CD8-positive, alpha-beta memory T cell (primary cell): Measurements from ENCODE around the gene NCKAP5. TPM values are rescaled to one million over a fixed set of nuclear protein-coding genes. Genes with fewer than 3 reads are reported as not detected.

Source experiments
- CTCF ChIA-PET: fragments of 350-600 bp; sonication (Branson Sonifier 250); formaldehyde crosslinking; loops from one replicate; lab custom pipeline; 2021; ENCODE audit warnings: antibody characterized with exemption; lab: Charles Lee
- POLR2A ChIA-PET: fragments of 350-600 bp; sonication (Branson Sonifier 250); formaldehyde crosslinking; loops from one replicate; lab custom pipeline; 2021; ENCODE audit warnings: antibody characterized with exemption; lab: Charles Lee
- DNase-seq, 5 donors: peaks; one replicate each; pipeline versions ENCODE4 v3.0.0 to v3.0.0-alpha.2; 2020 to 2022; ENCODE audit warnings: mixed read lengths in 1 of 5
- H3K27ac ChIP-seq: one replicate; pipeline ENCODE4 v1.7.0; 2013; ENCODE audit warnings: low read depth, mild to moderate bottlenecking, low read length, moderate library complexity
- H3K27me3 ChIP-seq: 2 replicates; pipeline ENCODE4 v1.7.0; 2013; ENCODE audit warnings: low read length, mild to moderate bottlenecking; ENCODE audit not compliant: insufficient read depth, poor library complexity, severe bottlenecking
- H3K36me3 ChIP-seq: 2 replicates; pipeline ENCODE4 v1.7.0; 2013; ENCODE audit warnings: mild to moderate bottlenecking, low read length, moderate library complexity; ENCODE audit not compliant: insufficient read depth
- H3K4me1 ChIP-seq: 2 replicates; pipeline ENCODE4 v1.7.0; 2013; ENCODE audit warnings: mild to moderate bottlenecking, low read length, moderate library complexity; ENCODE audit not compliant: insufficient read depth
- H3K4me3 ChIP-seq: 2 replicates; pipeline ENCODE4 v1.7.0; 2013; ENCODE audit warnings: mild to moderate bottlenecking, low read length
- H3K9me3 ChIP-seq: 2 replicates; pipeline ENCODE4 v1.7.0; 2013; ENCODE audit warnings: mild to moderate bottlenecking, low read length
- H3K27ac Mint-ChIP-seq, 8 donors: one replicate each; pipeline ENCODE4 v1.8.0; 2020 to 2021; ENCODE audit warnings: mixed read lengths in 8 of 8, mild to moderate bottlenecking in 6 of 8, inconsistent platforms in 3 of 8, moderate library complexity in 3 of 8
- H3K27me3 Mint-ChIP-seq, 2 donors: one replicate each; pipeline ENCODE4 v1.8.0; 2020 to 2021; ENCODE audit warnings: mixed read lengths in 2 of 2, mild to moderate bottlenecking in 1 of 2, moderate library complexity in 1 of 2
- H3K36me3 Mint-ChIP-seq, 3 donors: one replicate each; pipeline ENCODE4 v1.8.0; 2020 to 2021; ENCODE audit warnings: mixed read lengths in 3 of 3, inconsistent platforms in 1 of 3, mild to moderate bottlenecking in 1 of 3
- H3K4me1 Mint-ChIP-seq, 3 donors: one replicate each; pipeline ENCODE4 v1.8.0; 2020 to 2021; ENCODE audit warnings: mixed read lengths in 3 of 3, inconsistent platforms in 1 of 3, mild to moderate bottlenecking in 1 of 3
- H3K4me3 Mint-ChIP-seq, 7 donors: one replicate each; pipeline ENCODE4 v1.8.0; 2020 to 2021; ENCODE audit warnings: mixed read lengths in 7 of 7, mild to moderate bottlenecking in 6 of 7, moderate library complexity in 4 of 7, inconsistent platforms in 2 of 7
- H3K9me3 Mint-ChIP-seq, 5 donors: one replicate each; pipeline ENCODE4 v1.8.0; 2020 to 2022; ENCODE audit warnings: mixed read lengths in 5 of 5, mild to moderate bottlenecking in 3 of 5, moderate library complexity in 2 of 5, inconsistent platforms in 1 of 5
- polyA plus RNA-seq: library from polyadenylated mRNA; unstranded; fragments of 300-500 nt; fragmentation: Illumina TruSeq; gene quantifications from one replicate; pipeline ENCODE4 v1.2.3, GENCODE V29; 2021
- total RNA-seq, 2 experiments: library from RNA; stranded (reverse); gene quantifications; one replicate each; pipeline ENCODE4 v1.2.3, GENCODE V29; 2021

The NCKAP5 gene
- total and polyA plus RNA-seq, 3 experiments from 2014 or later = not detected

- no peaks in the 10 kb centered on the region for H3K36me3 Mint-ChIP-seq
- ChIA-PET POLR2A (no interaction called here), CTCF (no interaction called here)
- no peaks in the 10 kb centered on the region for H3K27me3 Mint-ChIP-seq
- no peak overlapping the region for H3K4me3 Mint-ChIP-seq
- H3K27ac Mint-ChIP-seq = no peak overlapping the region
- Histone ChIP-seq H3K36me3 (no peaks in the 10 kb centered on the region), H3K9me3 (no peaks in the 10 kb centered on the region), H3K4me1 (no peaks in the 10 kb centered on the region), H3K27ac (no peak overlapping the region), H3K27me3 (no peaks in the 10 kb centered on the region), H3K4me3 (no peak overlapping the region)
- H3K9me3 Mint-ChIP-seq = peaks cover 0 to 10% (median 0%) of the 10 kb centered on the region in 5 donors
- no peaks in the 10 kb centered on the region for H3K4me1 Mint-ChIP-seq
- DNase-seq = no peak
Measured at GRCh38 chr2:133120310-133120709, 448.0 kb downstream of the NCKAP5 start.

DNA sequence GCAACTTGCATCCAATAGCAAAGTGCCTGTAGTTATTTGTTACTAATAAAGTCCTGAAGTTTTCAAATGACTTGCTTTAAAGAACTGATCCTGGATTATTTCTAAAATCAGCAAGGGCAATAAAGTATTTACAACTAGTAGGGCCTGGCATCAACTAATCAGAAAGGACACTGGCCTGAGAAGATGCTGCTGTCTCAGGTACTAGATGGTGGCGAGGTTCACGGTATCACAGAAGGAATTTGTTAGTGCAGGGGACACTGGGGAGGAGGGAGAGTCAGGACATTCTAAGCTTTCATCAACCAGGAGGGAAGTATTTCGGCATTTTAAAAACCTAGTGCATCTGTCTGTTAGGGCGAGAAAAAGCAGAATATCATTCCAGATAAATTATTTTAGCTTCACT is 458.1 kb downstream of the NCKAP5 start:
- H3K4me3 Mint-ChIP-seq = no peak overlapping the region
- H3K4me1 ChIP-seq = no peaks in the 10 kb centered on the region
- POLR2A ChIA-PET = no interaction called here
- no peak overlapping the region for H3K27ac Mint-ChIP-seq
- H3K36me3 Mint-ChIP-seq = peaks cover 0 to 3% (median 0%) of the 10 kb centered on the region in 3 donors
- H3K27me3 ChIP-seq = no peaks in the 10 kb centered on the region
- H3K36me3 ChIP-seq = no peaks in the 10 kb centered on the region
- CTCF ChIA-PET = no interaction called here
- peaks cover 0 to 12% (median 0%) of the 10 kb centered on the region in 5 donors for H3K9me3 Mint-ChIP-seq
- peaks cover 0 to 3% of the 10 kb centered on the region in 2 donors for H3K27me3 Mint-ChIP-seq
- no peak overlapping the region for H3K4me3 ChIP-seq
- no peak for DNase-seq
- no peak overlapping the region for H3K27ac ChIP-seq
- no peaks in the 10 kb centered on the region for H3K9me3 ChIP-seq
- H3K4me1 Mint-ChIP-seq = no peaks in the 10 kb centered on the region

GRCh38 chr2:133109772-133110171 is 458.5 kb downstream of the NCKAP5 start:
- Histone ChIP-seq H3K27me3 (no peaks in the 10 kb centered on the region), H3K4me3 (no peak overlapping the region), H3K4me1 (no peaks in the 10 kb centered on the region), H3K36me3 (no peaks in the 10 kb centered on the region), H3K27ac (no peak overlapping the region), H3K9me3 (no peaks in the 10 kb centered on the region)
- ChIA-PET POLR2A (no interaction called here), CTCF (no interaction called here)
- Mint-ChIP-seq H3K4me3 (no peak overlapping the region), H3K36me3 (peaks cover 0 to 3% (median 0%) of the 10 kb centered on the region in 3 donors), H3K4me1 (no peaks in the 10 kb centered on the region), H3K9me3 (peaks cover 0 to 12% (median 0%) of the 10 kb centered on the region in 5 donors), H3K27me3 (peaks cover 0 to 3% of the 10 kb centered on the region in 2 donors), H3K27ac (no peak overlapping the region)
- DNase-seq = no peak

GRCh38 chr2:133107058-133107815 is 461.0 kb downstream of the NCKAP5 start:
- H3K36me3 ChIP-seq = no peaks in the 10 kb centered on the region
- no peaks in the 10 kb centered on the region for H3K9me3 ChIP-seq
- CTCF ChIA-PET = no interaction called here
- H3K4me3 ChIP-seq = no peak overlapping the region
- Mint-ChIP-seq H3K36me3 (peaks cover 0 to 3% (median 0%) of the 10 kb centered on the region in 3 donors), H3K9me3 (peaks cover 0 to 16% (median 3%) of the 10 kb centered on the region in 5 donors), H3K4me3 (no peak overlapping the region), H3K27ac (no peak overlapping the region), H3K27me3 (peaks cover 0 to 3% of the 10 kb centered on the region in 2 donors), H3K4me1 (no peaks in the 10 kb centered on the region)
- no peak for DNase-seq
- H3K4me1 ChIP-seq = no peaks in the 10 kb centered on the region
- POLR2A ChIA-PET = no interaction called here
- H3K27ac ChIP-seq = no peak overlapping the region
- no peaks in the 10 kb centered on the region for H3K27me3 ChIP-seq

- no peaks in the 10 kb centered on the region for H3K27me3 Mint-ChIP-seq
- H3K4me1 ChIP-seq = no peaks in the 10 kb centered on the region
- H3K4me1 Mint-ChIP-seq = no peaks in the 10 kb centered on the region
- no peak overlapping the region for H3K4me3 ChIP-seq
- no peak overlapping the region for H3K27ac Mint-ChIP-seq
- no peaks in the 10 kb centered on the region for H3K36me3 ChIP-seq
- H3K27ac ChIP-seq = no peak overlapping the region
- H3K4me3 Mint-ChIP-seq = no peak overlapping the region
- no peak for DNase-seq
- ChIA-PET POLR2A (no interaction called here), CTCF (no interaction called here)
- H3K27me3 ChIP-seq = no peaks in the 10 kb centered on the region
- peaks cover 0 to 3% (median 0%) of the 10 kb centered on the region in 3 donors for H3K36me3 Mint-ChIP-seq
- H3K9me3 ChIP-seq = no peaks in the 10 kb centered on the region
- H3K9me3 Mint-ChIP-seq = peaks cover 2 to 16% (median 4%) of the 10 kb centered on the region in 5 donors
Measured at GRCh38 chr2:133104871-133105270, 463.4 kb downstream of the NCKAP5 start.

DNA sequence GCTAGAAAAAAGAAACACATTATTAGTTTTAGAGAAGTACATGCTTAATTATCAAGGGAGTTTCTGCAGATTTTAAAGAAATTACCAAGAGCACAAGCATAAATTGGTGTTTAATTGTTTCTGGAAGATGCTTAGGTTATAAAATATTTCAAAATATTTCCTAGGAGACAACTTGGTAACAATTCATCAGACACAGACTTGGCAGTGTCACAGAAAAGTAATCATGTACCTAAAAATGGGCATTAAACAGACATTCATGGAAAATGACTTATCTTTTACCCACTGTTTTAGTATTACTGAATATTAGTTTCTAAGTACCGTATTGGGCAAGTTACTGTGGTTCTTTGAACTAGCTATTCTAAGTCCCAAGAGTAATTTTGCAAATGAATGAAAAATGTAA is 469.5 kb downstream of the NCKAP5 start:
- Histone ChIP-seq H3K4me1 (no peaks in the 10 kb centered on the region), H3K4me3 (no peak overlapping the region), H3K9me3 (no peaks in the 10 kb centered on the region), H3K36me3 (no peaks in the 10 kb centered on the region), H3K27ac (no peak overlapping the region), H3K27me3 (no peaks in the 10 kb centered on the region)
- Mint-ChIP-seq H3K4me1 (no peaks in the 10 kb centered on the region), H3K27me3 (no peaks in the 10 kb centered on the region), H3K4me3 (no peak overlapping the region), H3K36me3 (no peaks in the 10 kb centered on the region), H3K27ac (no peak overlapping the region), H3K9me3 (peaks cover 1 to 12% (median 8%) of the 10 kb centered on the region in 5 donors)
- CTCF ChIA-PET = no interaction called here
- DNase-seq = no peak
- POLR2A ChIA-PET = no interaction called here

DNA sequence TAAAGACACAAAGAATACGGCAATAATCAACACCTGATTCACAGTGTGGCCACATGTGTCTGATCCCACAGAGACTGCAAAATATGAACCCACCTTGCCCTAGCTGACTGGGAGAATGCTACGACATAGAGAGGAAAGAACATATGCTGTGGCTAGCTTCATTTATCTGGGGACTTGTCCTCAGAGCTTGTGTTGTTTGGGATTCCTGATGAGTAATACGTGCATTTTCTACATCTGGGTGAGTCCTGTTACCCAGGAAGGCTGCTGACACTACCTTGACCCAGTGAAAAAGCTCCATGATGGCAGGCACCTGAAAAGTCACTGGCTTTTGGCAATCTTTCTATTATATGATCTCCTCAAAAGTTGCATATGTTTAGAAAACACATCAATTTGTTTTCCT is 470.6 kb downstream of the NCKAP5 start:
- Mint-ChIP-seq H3K4me3 (no peak overlapping the region), H3K4me1 (no peaks in the 10 kb centered on the region), H3K9me3 (peaks cover 0 to 12% (median 4%) of the 10 kb centered on the region in 5 donors), H3K27me3 (no peaks in the 10 kb centered on the region), H3K27ac (no peak overlapping the region), H3K36me3 (no peaks in the 10 kb centered on the region)
- ChIA-PET POLR2A (no interaction called here), CTCF (no interaction called here)
- DNase-seq = no peak
- Histone ChIP-seq H3K36me3 (no peaks in the 10 kb centered on the region), H3K27ac (no peak overlapping the region), H3K4me3 (no peak overlapping the region), H3K27me3 (no peaks in the 10 kb centered on the region), H3K9me3 (no peaks in the 10 kb centered on the region), H3K4me1 (no peaks in the 10 kb centered on the region)

DNA sequence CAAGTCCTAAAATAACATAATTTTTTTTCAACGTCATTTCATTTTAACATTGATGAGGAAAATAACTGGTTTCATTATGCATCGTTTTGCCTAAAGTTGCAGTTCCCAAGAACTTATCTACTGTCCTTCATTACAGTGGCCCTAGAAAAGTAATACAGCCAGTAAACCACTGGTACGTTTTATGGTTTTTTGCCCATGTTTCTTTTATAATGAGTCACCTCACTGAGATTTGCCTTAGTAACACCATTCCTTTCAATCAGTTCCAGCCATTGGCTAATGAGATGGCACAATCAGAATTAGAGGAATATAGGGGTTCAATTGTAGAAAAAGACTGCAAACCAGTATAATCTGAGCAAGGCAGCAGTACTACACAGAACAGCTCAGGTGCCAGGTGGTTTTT is 475.7 kb downstream of the NCKAP5 start:
- DNase-seq = no peak
- H3K4me1 ChIP-seq = no peaks in the 10 kb centered on the region
- H3K4me1 Mint-ChIP-seq = no peaks in the 10 kb centered on the region
- H3K4me3 ChIP-seq = no peak overlapping the region
- no peaks in the 10 kb centered on the region for H3K9me3 ChIP-seq
- CTCF ChIA-PET = no interaction called here
- H3K9me3 Mint-ChIP-seq = peaks cover 0 to 14% (median 5%) of the 10 kb centered on the region in 5 donors
- H3K36me3 ChIP-seq = no peaks in the 10 kb centered on the region
- no peaks in the 10 kb centered on the region for H3K27me3 ChIP-seq
- no peaks in the 10 kb centered on the region for H3K27me3 Mint-ChIP-seq
- H3K27ac ChIP-seq = no peak overlapping the region
- POLR2A ChIA-PET = no interaction called here
- H3K4me3 Mint-ChIP-seq = no peak overlapping the region
- no peaks in the 10 kb centered on the region for H3K36me3 Mint-ChIP-seq
- no peak overlapping the region for H3K27ac Mint-ChIP-seq
